Measurements from ENCODE around the gene ARHGAP4.

Gene ARHGAP4

DNA sequence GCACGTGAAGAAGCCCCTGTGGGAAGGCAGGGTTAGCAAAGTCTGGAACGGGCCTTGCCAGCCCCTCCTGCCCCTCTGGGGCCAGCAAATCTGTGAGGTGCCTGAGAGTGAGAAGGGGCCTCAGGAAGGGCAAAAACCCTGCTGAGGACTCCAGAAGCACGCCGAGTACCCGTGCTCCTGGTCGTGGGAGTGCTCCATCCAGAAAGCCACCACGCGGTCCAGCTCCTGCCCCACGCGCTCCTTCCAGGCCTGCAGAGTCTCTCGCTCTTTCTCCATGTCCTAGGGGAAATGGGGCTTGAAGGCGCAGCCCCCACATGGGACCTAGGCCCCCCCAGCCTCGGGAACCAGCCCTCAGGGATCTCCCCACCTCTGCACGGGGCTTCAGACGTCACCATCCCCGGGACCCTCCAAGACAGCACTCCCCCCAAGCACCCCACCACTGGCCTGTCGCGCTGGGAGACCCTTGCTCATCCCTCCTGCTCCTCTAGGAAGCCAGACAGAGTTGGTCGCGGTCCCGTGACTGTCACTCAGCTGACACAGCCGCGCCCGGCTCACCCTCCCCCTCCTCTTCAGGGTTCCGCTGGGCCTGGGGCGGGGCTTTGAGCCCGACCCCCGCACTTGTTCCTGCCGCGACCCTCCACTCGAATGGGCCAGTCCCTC lies 18.2 kb upstream of the ARHGAP4 start, which contains the start of gene RENBP:
RENBP (minus strand) TSS at position 504 of the 660 bp plus-strand sequence; CDS start at position 471, 33 bp downstream.
- DNase-seq: peak; percentile 2

DNA sequence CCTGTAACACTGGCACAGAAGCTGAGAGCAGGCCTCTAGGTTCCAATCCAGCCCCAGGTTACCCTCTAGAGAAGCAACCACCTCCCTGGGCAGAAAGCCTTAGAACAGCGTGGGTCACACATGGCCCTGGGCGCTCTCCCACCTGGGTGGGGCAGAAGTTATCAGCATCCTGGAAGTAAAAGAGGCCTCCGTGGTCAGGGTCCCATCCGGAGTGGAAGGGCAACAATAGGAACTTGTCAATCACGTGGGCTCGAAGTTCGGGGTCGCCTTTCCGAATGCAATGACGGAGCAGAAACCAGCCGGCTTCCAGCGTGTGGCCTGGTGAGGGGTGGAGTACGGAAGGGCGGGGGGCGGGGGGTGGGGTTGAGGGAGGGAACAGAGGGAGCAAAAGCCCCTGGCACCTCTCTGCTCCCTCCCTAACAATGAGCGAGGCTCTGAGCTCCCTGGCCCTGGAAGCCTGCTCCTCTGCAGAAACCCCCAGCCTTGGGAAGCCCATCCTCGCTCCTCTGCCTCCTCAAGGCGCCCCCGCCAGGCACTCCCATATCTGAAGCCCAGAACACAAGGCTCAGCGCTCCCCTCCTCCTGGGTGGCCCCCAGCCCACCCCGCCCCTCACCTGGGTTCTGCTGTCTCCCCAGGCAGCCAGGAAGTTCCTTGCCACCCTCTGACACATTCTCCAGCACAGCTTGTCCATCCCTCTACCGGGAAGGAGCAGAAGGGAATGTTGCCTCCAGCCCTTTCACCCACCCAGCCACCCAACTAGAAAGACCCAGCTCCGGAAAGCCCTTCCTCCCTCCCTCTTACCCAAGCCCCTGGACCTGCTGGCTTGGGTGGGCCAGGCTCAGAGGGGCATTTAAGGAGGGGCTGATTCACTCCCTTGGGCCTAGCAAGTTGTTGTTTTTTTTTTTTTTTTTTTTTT lies 15.5 kb upstream of the ARHGAP4 start:
- no peak for DNase-seq

DNA sequence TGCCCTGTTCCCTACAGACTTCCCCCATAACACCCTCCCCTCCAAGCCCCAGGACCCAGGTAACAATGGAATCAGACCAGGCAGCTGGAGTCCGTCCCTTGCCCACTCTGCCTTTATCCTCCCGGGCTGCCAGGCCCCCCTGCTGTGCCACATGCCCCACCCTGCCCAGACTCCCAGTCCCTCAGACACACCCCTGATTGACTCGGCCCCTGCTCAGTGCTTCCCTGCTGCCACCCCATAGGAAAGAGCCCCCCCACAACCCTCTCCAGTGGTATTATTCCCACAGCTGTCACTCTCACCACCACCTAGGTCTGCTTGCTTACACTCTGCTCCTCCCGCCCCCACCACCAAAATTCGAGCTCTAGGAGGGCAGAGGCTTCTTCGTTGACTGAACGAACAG lies 13.5 kb upstream of the ARHGAP4 start:
- DNase-seq: no peak

DNA sequence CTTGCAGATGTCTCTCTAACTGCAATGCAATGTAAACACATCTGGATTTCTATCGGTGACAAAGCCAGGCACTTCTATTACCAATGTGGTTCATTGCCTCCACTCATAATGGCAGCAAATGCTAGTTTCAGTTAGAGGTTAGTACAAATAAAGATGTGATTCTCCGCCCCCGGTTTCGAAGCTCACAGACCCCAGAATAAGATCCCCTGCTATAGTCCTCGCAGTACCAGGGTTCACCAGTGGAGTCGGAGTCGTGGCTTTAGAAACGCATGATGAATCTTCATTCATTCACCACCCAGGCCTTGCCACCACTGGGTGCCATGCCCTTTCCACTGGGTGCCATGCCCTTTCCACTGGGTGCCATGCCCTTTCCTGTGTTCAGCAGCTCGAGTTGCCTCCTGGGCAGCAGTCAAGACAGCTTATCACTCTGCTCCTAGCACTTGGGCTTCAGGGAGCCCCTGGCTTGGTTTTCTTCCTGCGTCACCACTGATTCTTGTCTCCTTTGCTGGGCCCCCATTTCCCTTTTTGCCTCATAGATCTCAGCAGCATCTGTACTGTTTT lies 12.2 kb upstream of the ARHGAP4 start:
- DNase-seq: no peak

DNA sequence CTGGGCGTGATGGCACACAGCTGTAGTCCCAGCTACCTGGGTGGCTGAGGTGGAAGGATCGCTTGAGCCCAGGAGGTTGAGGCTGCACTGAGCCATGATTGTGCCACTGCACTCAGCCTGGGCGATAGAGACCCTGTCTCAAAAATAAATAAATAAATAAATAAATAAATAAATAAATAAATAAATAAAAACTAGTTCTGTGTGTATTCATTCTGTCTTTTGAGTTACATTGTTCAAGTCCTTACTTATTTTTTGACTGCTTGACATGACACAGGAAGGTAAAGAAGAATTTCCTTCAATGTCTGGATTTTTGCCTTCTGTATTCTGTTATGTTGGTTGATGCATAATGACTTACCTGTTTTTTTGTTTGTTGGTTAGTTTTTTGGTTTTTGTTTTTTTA lies 11.0 kb upstream of the ARHGAP4 start:
- DNase-seq: no peak

DNA sequence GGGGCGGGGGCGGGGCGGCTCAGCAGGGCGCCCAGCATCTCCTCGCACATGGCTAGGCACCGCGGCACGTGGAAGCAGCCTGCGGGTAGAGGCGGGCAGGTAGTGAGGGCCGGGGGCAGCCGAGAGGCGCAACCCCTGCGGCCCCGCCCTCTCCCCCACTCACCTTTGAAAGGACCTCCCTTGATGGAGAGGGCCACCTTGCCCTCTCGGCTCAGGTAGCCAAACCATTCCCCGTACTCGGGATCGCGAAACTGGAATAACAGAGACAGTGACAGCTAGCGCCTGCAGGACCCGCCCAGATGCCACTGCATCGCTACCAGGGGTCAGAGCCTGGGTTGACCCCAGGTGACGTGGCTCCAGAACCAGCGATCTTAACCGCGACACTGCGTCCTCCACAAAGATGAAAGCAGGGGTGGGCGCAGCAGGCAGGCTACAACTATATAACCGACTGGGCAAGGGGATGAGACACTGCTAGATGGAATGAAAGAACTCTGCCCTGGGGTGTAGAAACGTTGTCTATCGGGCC lies 9.3 kb upstream of the ARHGAP4 start:
- no peak for DNase-seq

DNA sequence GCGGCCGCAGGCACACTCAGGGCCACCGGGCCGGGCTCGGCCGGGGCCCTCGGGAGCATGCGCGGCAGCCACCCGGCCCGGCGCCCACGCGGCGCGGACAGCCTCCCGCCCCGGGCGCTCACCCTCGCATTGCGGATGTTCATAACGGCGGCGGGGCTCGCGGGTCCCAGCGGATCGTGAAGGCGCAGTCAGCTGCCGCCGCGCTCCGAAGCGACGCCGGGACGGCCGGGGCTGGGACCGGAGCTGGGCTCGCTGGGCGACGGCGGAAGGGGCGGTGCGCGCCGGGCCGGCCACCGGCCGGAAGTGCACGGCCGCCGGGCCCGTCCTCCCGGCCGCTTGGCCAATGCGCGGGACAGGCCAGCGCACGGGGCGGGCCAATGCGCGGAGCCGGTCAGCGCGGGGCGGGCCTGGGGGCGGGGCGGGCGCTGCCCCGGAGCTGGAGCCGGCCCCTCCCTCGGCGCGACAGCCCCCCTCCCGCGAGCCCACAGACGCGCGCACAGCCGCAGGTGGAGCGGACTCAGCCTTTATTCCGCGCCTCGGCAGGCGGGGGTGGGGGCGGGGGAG lies 8.8 kb upstream of the ARHGAP4 start, which contains the start of gene NAA10:
NAA10 (minus strand) TSS at position 276 of the 564 bp plus-strand sequence; CDS start at position 143, 133 bp downstream.
- DNase-seq: peak; percentile 40

DNA sequence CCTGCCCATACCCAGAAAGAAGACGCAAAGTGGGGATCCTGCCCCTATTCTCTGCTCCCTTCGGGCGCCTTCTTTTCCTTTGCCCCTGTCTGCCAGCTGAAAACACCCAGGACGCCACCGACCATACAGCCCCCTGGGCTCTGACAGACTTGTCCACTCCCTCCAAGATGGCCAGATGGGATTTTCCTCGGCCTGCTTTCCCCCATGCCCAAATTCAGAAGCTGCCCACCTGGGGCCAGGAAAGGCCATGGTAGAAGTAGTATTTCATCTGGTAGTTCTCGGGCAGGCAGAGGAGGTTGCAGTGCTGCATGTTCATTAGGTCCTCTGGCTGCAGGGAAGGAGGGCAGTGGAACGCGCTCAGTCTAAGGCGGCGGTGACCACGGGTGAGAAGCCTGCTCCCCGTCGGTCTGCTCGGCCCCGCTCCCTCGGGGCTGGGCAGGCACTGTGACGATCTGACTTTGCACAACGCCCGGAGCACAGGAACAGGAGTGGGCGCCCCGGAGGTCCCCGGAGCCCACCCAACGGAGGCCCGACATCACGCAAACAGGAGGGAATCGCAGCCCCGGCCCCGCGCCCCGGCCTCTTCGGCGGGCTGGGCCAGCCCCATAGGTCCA lies 8.2 kb upstream of the ARHGAP4 start:
- DNase-seq: no peak

DNA sequence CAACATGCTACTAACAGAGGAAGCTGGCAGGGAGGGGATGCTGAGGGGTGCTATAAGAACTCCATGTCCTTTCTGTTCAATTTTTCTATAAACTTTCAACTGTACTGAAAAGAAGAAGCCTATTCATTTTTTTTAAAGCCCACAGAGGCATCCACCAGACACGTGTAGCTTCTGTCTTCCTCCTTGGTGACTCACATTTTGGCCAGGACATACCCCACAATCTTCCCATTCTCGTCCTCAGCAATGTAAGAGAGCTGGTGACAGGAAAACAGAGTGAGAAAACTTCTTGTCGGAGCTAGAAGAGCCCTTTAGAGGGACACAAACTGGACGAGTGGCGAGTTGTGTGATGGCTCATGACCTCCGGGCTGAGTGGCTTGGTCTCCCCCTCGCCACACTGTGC lies 7.7 kb upstream of the ARHGAP4 start:
- no peak for DNase-seq

DNA sequence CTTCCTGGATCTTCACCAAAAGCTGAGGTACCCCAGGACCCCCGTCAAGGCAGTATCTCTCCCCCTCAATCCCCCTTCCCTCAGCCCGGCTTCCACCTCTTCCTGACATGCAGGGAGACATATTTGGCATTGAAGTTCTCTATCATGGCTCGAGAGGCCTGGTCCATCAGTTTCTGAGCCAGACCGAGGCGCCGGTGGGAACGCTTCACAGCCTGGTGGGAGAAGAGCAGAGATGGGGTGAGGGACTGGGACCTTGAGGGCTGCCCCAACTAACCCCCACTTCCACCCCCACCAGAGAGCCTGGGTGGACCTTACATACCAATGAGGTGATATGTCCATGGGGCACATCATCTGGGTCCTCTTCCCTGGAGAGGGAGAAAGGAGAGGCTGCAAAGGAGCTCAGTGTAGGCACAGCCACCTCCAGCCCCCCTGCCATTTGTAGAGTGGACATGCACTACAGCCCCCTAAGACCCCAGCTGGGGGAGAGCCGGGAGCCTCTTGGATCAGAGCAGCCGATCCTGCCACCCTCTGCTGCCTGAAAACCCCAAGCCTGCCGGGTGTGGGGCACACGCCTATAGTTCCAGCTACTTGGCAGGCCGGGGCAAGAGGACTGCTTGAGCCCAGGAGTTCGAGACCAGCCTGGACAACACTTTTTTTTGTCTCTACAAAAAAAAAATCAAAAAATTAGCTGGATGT lies 6.3 kb upstream of the ARHGAP4 start:
- DNase-seq: no peak

DNA sequence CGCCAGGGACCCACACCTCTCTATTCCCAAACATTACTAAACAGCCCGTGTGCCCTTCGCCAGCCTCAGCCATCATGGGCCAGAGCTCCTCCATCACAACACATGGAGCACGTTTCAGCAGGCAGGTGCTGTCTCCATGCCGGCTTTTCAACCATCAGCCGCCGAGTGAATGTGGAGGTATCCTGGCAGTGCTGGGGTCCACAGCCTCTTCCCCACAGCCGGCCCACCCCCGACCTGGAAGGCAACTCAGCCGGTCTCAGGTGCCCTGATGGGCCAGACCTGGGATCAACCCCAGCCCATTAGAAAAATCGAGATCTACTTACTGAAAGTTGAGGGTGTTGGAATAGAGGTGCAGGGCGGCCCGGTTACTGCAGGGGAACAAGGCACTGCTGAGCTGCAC lies 5.7 kb upstream of the ARHGAP4 start:
- DNase-seq: no peak

DNA sequence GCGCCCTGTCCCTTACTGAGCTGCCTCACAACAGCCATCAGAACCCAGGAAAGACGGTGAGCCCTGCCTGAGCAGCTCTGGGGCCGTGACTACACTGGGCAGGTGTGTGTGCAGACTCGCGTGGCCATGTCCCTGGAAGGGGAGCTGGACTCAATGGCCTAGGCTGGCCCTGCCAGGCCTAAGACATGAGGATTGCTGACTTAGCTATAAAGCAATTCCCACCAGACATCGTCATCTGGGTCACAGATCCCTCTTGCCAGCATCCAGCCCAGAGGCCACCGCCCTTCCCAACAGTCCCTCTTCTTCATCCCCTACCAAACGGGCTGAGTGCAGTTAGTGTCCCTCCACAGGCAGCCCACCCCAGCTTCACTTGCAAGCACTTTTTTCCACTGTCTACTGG lies 5.1 kb upstream of the ARHGAP4 start:
- DNase-seq: no peak

DNA sequence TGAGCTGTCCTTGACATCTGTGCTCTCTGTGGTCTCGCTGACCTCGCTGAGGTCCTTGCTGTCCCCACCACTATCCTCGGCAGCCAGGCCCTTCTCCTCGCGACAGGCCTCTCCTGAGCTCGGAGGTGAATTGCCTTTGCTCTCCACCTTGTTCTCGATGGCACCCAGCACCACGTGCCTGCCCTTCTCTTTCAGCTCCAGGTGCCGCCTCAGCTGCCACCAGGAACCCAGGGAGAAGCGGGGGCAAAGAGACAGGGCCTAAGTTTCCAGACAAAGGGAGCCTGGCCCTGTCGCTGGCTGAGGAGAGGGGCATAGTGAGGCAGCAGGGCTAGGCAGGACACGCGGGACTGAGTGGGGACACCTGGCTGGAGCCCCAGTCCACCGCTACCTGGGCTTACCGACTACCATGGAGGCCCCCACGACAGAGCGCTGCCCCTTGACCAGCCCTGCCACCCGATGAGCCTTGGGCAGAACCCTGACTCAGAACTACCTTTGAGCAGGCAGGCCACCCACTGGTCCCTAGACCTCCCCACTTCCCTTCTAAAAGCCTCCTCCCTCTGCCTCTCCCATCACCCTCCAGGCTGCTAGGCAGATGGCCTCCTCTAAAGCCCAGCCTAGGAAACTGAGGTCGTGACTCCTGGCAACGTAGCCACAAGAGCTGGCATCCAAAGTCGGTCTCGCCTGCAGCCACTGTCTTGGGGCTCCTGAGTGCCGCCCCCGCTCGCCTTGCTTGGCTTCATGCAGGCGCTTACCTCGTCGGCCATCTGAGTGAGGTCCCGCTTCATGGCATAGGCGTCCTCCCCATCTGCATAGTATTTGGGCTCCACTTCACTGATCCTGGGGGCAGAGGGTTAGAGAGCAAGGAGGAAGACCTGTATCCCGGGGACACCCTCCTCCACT lies 4.2 kb upstream of the ARHGAP4 start:
- no peak for DNase-seq

DNA sequence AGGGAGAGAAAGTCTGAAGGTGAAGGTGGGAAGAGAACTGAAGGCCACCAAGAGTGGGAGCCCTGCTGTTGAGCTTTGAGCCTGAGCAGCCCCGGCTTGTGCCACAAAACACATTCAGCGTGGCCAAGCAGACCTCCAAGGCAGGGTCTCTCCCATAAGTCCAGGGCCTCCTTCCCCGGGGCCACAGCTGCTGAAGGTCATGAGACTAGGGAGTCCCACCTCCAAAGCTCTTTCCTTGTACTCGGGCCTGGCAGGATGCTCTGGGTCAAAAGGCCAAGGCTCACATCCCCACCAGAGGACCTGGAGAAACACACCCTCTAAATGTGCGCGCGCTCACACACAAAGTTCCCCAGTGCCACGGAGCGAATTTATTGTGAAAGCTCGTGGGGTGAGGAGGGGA lies 3.5 kb upstream of the ARHGAP4 start:
- no peak for DNase-seq

DNA sequence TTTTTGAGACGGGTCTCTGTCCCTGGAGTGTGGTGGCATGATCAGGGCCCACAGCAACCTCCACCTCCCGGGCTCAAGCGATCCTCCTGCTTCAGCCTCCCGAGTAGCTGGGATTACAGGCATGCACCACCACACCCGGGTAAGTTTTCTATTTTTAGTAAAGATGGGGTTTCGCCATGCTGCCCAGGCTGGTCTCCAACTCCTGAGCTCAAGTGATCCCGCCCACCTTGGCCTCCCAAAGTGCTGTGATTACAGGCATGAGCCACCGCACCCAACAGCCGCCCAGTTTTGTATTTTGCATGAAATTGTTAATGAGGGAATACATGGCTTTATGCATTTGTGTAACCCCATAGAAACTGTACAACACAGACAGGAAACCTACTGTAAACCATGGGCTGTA lies 2.8 kb upstream of the ARHGAP4 start:
- no peak for DNase-seq

DNA sequence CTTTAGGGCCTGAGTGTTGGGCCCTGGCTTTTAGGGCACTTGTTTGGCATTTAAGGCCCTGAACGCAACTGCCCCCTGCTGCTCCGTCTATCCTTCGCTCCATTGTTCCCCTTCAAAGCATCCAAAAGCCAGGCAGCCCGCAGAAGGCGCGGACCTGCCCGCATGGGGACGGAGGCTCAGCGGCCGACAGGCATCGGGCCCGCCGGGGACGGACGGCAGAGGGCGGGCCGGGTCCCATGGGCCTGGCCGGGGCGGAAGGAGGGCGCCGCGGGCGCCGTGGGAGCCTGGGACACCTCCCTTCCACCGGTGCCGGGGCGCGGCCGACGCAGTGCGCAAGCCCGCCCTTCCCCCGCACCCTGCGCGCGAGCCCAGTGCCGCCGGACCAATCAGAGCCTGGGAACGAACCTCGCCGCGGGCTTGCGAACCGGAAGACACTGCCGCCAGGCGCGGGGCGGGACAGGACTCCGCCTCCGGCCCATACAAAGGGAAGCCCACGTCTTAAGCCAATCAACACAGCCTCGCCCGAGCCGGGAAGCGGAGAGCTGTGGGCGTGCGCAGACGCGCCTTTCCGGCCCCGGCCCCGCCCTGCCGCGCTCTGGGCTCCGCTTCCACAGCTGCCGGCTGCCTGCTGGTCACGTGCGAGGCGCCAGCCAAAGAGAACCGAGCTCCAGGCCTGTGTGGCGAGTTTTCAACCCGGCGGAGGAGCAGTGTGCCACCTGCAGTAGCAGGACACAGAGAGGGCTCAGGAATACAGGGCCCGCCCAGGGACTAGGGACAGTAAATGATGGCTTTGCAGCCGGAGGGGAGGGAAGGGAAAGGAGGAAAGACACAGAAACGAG lies 2.1 kb upstream of the ARHGAP4 start:
- DNase-seq: peak; percentile 97

DNA sequence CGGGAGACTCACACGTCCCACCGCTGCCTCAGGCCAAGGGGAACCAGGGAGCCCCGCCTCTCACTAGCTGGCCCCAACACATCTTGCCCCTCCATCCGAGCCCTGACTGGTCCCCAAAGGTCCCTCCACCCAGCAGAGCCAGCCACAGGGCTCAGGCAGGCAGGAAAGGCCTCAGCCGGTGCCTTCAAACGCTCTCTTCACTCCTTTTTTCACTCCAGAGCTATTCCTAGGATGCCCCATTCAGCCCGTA lies 1.5 kb upstream of the ARHGAP4 start:
- no peak for DNase-seq

DNA sequence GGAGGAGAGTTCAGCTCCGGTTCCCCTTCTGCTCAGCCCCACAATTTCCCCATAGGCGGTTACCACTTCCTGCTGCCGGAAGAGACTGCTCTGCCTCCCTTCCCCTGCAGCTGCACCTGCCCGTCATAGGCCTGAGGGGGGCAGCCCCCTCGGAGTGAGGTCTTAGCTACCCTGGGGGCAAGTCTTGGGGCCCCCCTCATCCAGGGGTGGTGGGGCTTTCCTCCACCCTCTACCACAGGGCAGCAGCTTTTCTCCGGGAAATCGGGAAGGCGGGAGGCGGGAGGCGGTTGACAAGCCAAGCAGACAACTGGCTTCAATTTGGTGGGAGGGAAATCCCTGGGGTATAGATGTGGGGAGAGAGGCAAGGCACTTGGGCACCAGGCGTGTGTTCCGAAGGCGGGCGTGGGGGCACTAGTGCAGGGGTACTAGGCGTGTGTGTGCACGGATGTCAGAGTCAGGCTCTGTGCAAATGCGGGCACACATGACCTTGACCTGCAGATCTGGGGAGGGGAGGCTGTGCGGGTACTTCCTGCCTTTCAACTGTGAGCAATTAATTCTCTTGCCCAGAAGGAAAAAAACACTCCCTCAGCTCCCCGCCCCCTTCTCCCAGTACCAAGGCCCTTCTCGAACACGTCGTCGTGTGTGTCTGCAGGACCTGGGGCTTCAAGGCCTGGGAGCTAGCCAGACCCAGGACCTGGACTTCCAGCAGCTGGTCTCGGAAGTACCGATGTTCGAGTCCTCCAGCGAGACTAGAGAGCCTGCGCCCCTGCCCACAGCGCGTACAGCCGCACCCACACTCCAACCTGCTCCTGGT lies 1.0 kb upstream of the ARHGAP4 start:
- peak; percentile 60 for DNase-seq

DNA sequence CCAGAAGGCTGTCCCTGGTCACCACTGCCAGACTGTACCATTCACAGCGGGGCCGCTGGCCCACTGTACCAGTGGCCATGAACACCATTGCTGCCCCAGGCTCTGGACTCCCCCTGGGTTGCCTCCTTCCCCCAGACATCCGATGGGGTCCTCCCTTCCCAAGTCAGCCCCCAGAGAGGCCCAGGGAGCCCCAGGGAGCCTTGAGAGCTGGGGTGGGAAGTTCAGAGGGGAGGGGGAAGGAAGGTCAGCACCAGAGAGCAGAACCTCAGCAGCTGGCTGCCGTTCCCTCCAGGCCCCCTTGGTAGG lies 441 bp upstream of the ARHGAP4 start:
- DNase-seq: no peak

DNA sequence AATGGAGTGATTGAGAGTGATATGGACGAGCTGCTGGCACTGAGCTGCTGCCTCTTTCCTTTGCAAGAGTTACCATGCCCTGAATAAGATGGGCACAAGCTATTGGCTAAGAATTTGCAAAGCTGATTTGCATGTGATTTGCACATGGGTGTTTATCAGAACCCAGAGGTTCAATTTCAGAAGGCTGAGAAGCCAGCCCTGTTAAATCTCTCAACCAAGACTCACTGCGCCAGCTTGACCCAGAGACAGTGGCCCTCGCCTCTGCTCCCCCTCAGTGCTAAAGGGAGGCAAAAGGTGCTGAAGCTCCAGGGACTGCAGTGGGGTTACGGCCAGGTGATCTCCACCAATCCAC lies 701 bp downstream of the ARHGAP4 start:
- no peak for DNase-seq
